ENCODE measurements around the gene LBR.

Gene LBR

GRCh38 chr1:225462429-225462713 is 34.5 kb upstream of the LBR start:
- Histone ChIP-seq H3K4me1 (ENCODE audit: control insufficient read depth, insufficient read depth, low read length) (peaks cover 12% of the 10 kb centered on the region), H3K36me3 (ENCODE audit: control insufficient read depth, insufficient read depth, low read length) (no peaks in the 10 kb centered on the region), H3K4me3 (ENCODE audit: low read length) (no peak overlapping the region), H3K27ac (ENCODE audit: low read length) (no peak overlapping the region), H3K9me3 (ENCODE audit: control insufficient read depth, insufficient read depth, low read length) (no peaks in the 10 kb centered on the region), H3K27me3 (ENCODE audit: control insufficient read depth, insufficient read depth, low read length) (no peaks in the 10 kb centered on the region)
- no peak for DNase-seq (ENCODE audit: low read depth, low spot score)
- no CpG with 5 or more reads among the region's 5 CpGs for WGBS (ENCODE audit: insufficient coverage, insufficient read length)

GRCh38 chr1:225461533-225462428 is 33.9 kb upstream of the LBR start:
- WGBS (ENCODE audit: insufficient coverage, insufficient read length), result no CpG with 5 or more reads among the region's 19 CpGs
- Histone ChIP-seq H3K4me1 (ENCODE audit: control insufficient read depth, insufficient read depth, low read length) (peaks cover 12% of the 10 kb centered on the region), H3K4me3 (ENCODE audit: low read length) (no peak overlapping the region), H3K36me3 (ENCODE audit: control insufficient read depth, insufficient read depth, low read length) (no peaks in the 10 kb centered on the region), H3K27ac (ENCODE audit: low read length) (no peak overlapping the region), H3K9me3 (ENCODE audit: control insufficient read depth, insufficient read depth, low read length) (no peaks in the 10 kb centered on the region), H3K27me3 (ENCODE audit: control insufficient read depth, insufficient read depth, low read length) (no peaks in the 10 kb centered on the region)
- DNase-seq (ENCODE audit: low read depth, low spot score), result no peak

- Histone ChIP-seq H3K4me1 (ENCODE audit: control insufficient read depth, insufficient read depth, low read length) (peaks cover 12% of the 10 kb centered on the region), H3K27ac (ENCODE audit: low read length) (no peak overlapping the region), H3K9me3 (ENCODE audit: control insufficient read depth, insufficient read depth, low read length) (no peaks in the 10 kb centered on the region), H3K36me3 (ENCODE audit: control insufficient read depth, insufficient read depth, low read length) (no peaks in the 10 kb centered on the region), H3K4me3 (ENCODE audit: low read length) (no peak overlapping the region), H3K27me3 (ENCODE audit: control insufficient read depth, insufficient read depth, low read length) (no peaks in the 10 kb centered on the region)
- no peak for DNase-seq (ENCODE audit: low read depth, low spot score)
- no CpG with 5 or more reads among the region's 8 CpGs for WGBS (ENCODE audit: insufficient coverage, insufficient read length)
Measured at GRCh38 chr1:225460737-225461532, 33.1 kb upstream of the LBR start.

GRCh38 chr1:225460021-225460736 is 32.3 kb upstream of the LBR start:
- Histone ChIP-seq H3K27ac (ENCODE audit: low read length) (no peak overlapping the region), H3K9me3 (ENCODE audit: control insufficient read depth, insufficient read depth, low read length) (no peaks in the 10 kb centered on the region), H3K27me3 (ENCODE audit: control insufficient read depth, insufficient read depth, low read length) (no peaks in the 10 kb centered on the region), H3K36me3 (ENCODE audit: control insufficient read depth, insufficient read depth, low read length) (no peaks in the 10 kb centered on the region), H3K4me1 (ENCODE audit: control insufficient read depth, insufficient read depth, low read length) (peaks cover 8% of the 10 kb centered on the region), H3K4me3 (ENCODE audit: low read length) (no peak overlapping the region)
- no peak for DNase-seq (ENCODE audit: low read depth, low spot score)
- no CpG with 5 or more reads among the region's 18 CpGs for WGBS (ENCODE audit: insufficient coverage, insufficient read length)

DNA sequence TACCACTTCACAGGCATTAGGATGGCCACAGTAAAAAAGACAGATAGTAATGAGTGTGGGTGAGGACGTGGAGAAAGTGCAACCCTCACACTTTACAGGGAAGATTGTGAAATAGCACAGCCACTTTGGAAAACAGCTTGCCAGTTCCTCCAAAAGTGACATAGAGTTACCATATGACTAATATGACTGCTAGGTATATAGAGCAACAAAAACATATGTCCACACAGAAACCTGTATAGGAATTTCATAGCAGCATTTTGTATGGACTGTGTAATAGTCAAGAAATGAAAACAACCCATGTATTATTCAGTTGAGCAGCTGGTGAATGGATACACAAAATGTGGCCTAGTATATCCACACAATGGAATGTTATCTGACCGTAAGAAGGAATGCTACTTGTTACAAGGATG is 30.4 kb upstream of the LBR start:
- no peak overlapping the region for H3K4me3 ChIP-seq (ENCODE audit: low read length)
- H3K27me3 ChIP-seq (ENCODE audit: control insufficient read depth, insufficient read depth, low read length), result no peaks in the 10 kb centered on the region
- DNase-seq (ENCODE audit: low read depth, low spot score), result no peak
- no peaks in the 10 kb centered on the region for H3K36me3 ChIP-seq (ENCODE audit: control insufficient read depth, insufficient read depth, low read length)
- H3K9me3 ChIP-seq (ENCODE audit: control insufficient read depth, insufficient read depth, low read length), result no peaks in the 10 kb centered on the region
- H3K27ac ChIP-seq (ENCODE audit: low read length), result no peak overlapping the region
- H3K4me1 ChIP-seq (ENCODE audit: control insufficient read depth, insufficient read depth, low read length), result peaks cover 2% of the 10 kb centered on the region; the same call in 1 of the 2 replicates
- no CpG with 5 or more reads among the region's 2 CpGs for WGBS (ENCODE audit: insufficient coverage, insufficient read length)

GRCh38 chr1:225454733-225455132 is 26.9 kb upstream of the LBR start:
- Histone ChIP-seq H3K27me3 (ENCODE audit: control insufficient read depth, insufficient read depth, low read length) (no peaks in the 10 kb centered on the region), H3K4me1 (ENCODE audit: control insufficient read depth, insufficient read depth, low read length) (no peaks in the 10 kb centered on the region), H3K9me3 (ENCODE audit: control insufficient read depth, insufficient read depth, low read length) (no peaks in the 10 kb centered on the region), H3K27ac (ENCODE audit: low read length) (no peak overlapping the region), H3K36me3 (ENCODE audit: control insufficient read depth, insufficient read depth, low read length) (no peaks in the 10 kb centered on the region), H3K4me3 (ENCODE audit: low read length) (no peak overlapping the region)
- WGBS (ENCODE audit: insufficient coverage, insufficient read length), result no CpG with 5 or more reads among the region's 5 CpGs
- no peak for DNase-seq (ENCODE audit: low read depth, low spot score)

DNA sequence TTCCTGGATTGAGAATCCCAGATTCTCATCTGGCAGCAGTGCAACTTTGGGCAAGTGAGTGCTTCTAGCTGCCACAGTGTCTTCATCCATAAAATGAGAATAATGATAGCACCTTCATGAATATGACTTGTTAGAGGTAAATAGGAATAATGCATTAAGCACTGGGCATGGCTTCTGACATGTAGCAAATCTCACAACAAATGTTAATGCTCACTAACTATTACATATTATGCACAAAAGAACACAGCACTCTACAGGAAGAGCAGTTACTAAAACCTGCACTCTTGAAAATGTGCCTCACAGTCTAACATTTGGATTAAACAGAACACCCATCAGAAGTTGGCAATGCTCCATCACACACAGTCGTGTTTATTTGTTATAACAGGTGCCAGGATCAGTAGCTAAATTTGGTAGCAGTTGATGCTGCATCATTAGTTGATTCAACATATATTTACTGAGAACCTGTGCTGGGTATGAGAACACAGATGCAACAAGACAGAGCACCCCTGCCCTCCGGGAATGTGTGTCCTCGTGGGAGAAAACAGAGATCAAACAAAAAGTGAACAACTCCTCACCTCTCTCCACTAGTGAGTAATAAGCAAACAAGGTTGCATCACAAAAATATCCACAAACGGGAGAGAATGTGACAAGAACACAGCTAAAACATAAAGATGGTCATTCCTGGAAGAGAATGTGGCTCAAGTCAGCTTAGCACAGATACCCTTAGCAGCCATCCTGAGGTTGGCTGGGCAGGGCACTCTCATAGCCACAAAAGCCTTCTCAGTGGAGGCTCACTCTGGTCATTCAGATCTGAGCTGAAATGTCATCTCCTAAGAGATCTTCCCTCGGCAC is 26.2 kb upstream of the LBR start:
- no peak for DNase-seq (ENCODE audit: low read depth, low spot score)
- Histone ChIP-seq H3K36me3 (ENCODE audit: control insufficient read depth, insufficient read depth, low read length) (no peaks in the 10 kb centered on the region), H3K9me3 (ENCODE audit: control insufficient read depth, insufficient read depth, low read length) (no peaks in the 10 kb centered on the region), H3K27me3 (ENCODE audit: control insufficient read depth, insufficient read depth, low read length) (no peaks in the 10 kb centered on the region), H3K27ac (ENCODE audit: low read length) (no peak overlapping the region), H3K4me1 (ENCODE audit: control insufficient read depth, insufficient read depth, low read length) (no peaks in the 10 kb centered on the region), H3K4me3 (ENCODE audit: low read length) (no peak overlapping the region)
- no CpG with 5 or more reads among the region's 5 CpGs for WGBS (ENCODE audit: insufficient coverage, insufficient read length)

GRCh38 chr1:225451840-225452515 is 24.1 kb upstream of the LBR start:
- Histone ChIP-seq H3K9me3 (ENCODE audit: control insufficient read depth, insufficient read depth, low read length) (no peaks in the 10 kb centered on the region), H3K27ac (ENCODE audit: low read length) (no peak overlapping the region), H3K27me3 (ENCODE audit: control insufficient read depth, insufficient read depth, low read length) (no peaks in the 10 kb centered on the region), H3K4me3 (ENCODE audit: low read length) (no peak overlapping the region), H3K4me1 (ENCODE audit: control insufficient read depth, insufficient read depth, low read length) (peaks cover 3% of the 10 kb centered on the region; the same call in 1 of the 2 replicates), H3K36me3 (ENCODE audit: control insufficient read depth, insufficient read depth, low read length) (no peaks in the 10 kb centered on the region)
- no peak for DNase-seq (ENCODE audit: low read depth, low spot score)
- WGBS (ENCODE audit: insufficient coverage, insufficient read length), result no CpG with 5 or more reads among the region's 25 CpGs

DNA sequence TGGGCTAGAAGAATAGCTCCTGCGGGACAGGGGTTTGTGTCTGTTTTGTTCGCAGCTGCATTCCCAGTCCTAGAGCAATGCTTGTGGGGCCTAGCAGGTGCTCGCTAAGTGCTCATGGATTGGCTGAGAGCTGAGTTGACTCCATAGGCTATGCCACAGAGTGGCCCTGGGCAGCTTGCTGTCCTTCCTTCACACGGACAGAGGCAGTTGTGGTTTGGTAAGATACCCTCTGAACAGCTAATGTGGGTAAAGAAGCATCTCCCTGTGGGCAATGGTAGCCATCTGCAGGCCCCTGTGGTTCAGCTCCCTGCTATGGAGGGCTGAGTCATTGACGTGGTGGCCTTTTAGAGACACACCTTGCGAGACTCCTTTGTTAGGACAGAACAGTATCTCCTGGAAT is 23.5 kb upstream of the LBR start:
- H3K9me3 ChIP-seq (ENCODE audit: control insufficient read depth, insufficient read depth, low read length), result no peaks in the 10 kb centered on the region
- WGBS (ENCODE audit: insufficient coverage, insufficient read length), result no CpG with 5 or more reads among the region's 6 CpGs
- no peaks in the 10 kb centered on the region for H3K27me3 ChIP-seq (ENCODE audit: control insufficient read depth, insufficient read depth, low read length)
- H3K4me1 ChIP-seq (ENCODE audit: control insufficient read depth, insufficient read depth, low read length), result peaks cover 3% of the 10 kb centered on the region; the same call in 1 of the 2 replicates
- no peak overlapping the region for H3K27ac ChIP-seq (ENCODE audit: low read length)
- no peak overlapping the region for H3K4me3 ChIP-seq (ENCODE audit: low read length)
- no peak for DNase-seq (ENCODE audit: low read depth, low spot score)
- no peaks in the 10 kb centered on the region for H3K36me3 ChIP-seq (ENCODE audit: control insufficient read depth, insufficient read depth, low read length)
